ENCODE data around the gene SEC14L2. TPM values are rescaled to one million over a fixed set of nuclear protein-coding genes. Genes with fewer than 3 reads are reported as not detected.
A peak's percentile ranks its signal among the peaks of the same experiment; 100 is the strongest.

The SEC14L2 gene
- total RNA-seq, 1 experiment from 2014 or later: 3.9 TPM

GRCh38 chr22:30385942-30386341 is 10.9 kb upstream of the SEC14L2 start:
- POLR2A ChIA-PET: interaction anchor here (0.5 to 1.4 kb wide), 2 partner anchors 56 to 60 kb away, joined by 3 to 5 read pairs; partner anchors contain the start of gene TBC1D10A
- CTCF ChIA-PET: interaction anchor here (0.8 to 8.0 kb wide), 8 partner anchors 11 to 381 kb away, joined by 3 to 109 read pairs (median 4); partner anchors contain the start of genes CASTOR1, MTFP1 and SEC14L2
- no peak for DNase-seq (ENCODE audit: low spot score)
- no peak for ATAC-seq
- peaks cover 7% of the 10 kb centered on the region for H3K4me1 Mint-ChIP-seq
- peak overlapping the region; percentile 70; the same call in 1 of the 2 replicates for H3K27ac Mint-ChIP-seq
- H3K36me3 Mint-ChIP-seq: peaks cover 8% of the 10 kb centered on the region
- TF ChIP-seq ZNF512 (CRISPR knock-in tag; IDR thresholded peaks at IDR 0.05; ENCODE audit: borderline replicate concordance) (no peak), ATF1 (CRISPR knock-in tag; IDR thresholded peaks at IDR 0.05) (no peak), ZNF317 (CRISPR knock-in tag; IDR thresholded peaks at IDR 0.05; ENCODE audit: borderline replicate concordance, low read depth) (no peak), FOXJ3 (CRISPR knock-in tag; IDR thresholded peaks at IDR 0.05; ENCODE audit: borderline replicate concordance) (no peak), ZBTB21 (CRISPR knock-in tag; IDR thresholded peaks at IDR 0.05; ENCODE audit: borderline replicate concordance) (no peak)
- peaks cover 7% of the 10 kb centered on the region for H3K9me3 Mint-ChIP-seq
- H3K4me3 Mint-ChIP-seq: peak overlapping the region; percentile 79
- peaks cover 9% of the 10 kb centered on the region; the same call in 1 of the 2 replicates for H3K27me3 Mint-ChIP-seq (ENCODE audit: low read depth)

- Mint-ChIP-seq H3K36me3 (peaks cover 9% of the 10 kb centered on the region), H3K4me3 (peak overlapping the region; percentile 79), H3K27ac (no peak overlapping the region), H3K9me3 (peaks cover 14% of the 10 kb centered on the region), H3K27me3 (ENCODE audit: low read depth) (peaks cover 11% of the 10 kb centered on the region), H3K4me1 (peaks cover 12% of the 10 kb centered on the region)
- DNase-seq (ENCODE audit: low spot score): no peak
- ATAC-seq: no peak
- TF ChIP-seq ZNF671 (CRISPR knock-in tag; IDR thresholded peaks at IDR 0.05): no peak
- no peak for TF ChIP-seq USF2 (CRISPR knock-in tag; IDR thresholded peaks at IDR 0.05)
- TF ChIP-seq, protein P1, sequence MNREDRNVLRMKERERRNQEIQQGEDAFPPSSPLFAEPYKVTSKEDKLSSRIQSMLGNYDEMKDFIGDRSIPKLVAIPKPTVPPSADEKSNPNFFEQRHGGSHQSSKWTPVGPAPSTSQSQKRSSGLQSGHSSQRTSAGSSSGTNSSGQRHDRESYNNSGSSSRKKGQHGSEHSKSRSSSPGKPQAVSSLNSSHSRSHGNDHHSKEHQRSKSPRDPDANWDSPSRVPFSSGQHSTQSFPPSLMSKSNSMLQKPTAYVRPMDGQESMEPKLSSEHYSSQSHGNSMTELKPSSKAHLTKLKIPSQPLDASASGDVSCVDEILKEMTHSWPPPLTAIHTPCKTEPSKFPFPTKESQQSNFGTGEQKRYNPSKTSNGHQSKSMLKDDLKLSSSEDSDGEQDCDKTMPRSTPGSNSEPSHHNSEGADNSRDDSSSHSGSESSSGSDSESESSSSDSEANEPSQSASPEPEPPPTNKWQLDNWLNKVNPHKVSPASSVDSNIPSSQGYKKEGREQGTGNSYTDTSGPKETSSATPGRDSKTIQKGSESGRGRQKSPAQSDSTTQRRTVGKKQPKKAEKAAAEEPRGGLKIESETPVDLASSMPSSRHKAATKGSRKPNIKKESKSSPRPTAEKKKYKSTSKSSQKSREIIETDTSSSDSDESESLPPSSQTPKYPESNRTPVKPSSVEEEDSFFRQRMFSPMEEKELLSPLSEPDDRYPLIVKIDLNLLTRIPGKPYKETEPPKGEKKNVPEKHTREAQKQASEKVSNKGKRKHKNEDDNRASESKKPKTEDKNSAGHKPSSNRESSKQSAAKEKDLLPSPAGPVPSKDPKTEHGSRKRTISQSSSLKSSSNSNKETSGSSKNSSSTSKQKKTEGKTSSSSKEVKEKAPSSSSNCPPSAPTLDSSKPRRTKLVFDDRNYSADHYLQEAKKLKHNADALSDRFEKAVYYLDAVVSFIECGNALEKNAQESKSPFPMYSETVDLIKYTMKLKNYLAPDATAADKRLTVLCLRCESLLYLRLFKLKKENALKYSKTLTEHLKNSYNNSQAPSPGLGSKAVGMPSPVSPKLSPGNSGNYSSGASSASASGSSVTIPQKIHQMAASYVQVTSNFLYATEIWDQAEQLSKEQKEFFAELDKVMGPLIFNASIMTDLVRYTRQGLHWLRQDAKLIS (CRISPR knock-in tag; IDR thresholded peaks at IDR 0.05; ENCODE audit: borderline replicate concordance): no peak
- TF ChIP-seq ZNF416 (CRISPR knock-in tag; IDR thresholded peaks at IDR 0.05): no peak
- TF ChIP-seq, protein P2, sequence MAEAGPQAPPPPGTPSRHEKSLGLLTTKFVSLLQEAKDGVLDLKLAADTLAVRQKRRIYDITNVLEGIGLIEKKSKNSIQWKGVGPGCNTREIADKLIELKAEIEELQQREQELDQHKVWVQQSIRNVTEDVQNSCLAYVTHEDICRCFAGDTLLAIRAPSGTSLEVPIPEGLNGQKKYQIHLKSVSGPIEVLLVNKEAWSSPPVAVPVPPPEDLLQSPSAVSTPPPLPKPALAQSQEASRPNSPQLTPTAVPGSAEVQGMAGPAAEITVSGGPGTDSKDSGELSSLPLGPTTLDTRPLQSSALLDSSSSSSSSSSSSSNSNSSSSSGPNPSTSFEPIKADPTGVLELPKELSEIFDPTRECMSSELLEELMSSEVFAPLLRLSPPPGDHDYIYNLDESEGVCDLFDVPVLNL (CRISPR knock-in tag; IDR thresholded peaks at IDR 0.05; ENCODE audit: borderline replicate concordance, low read depth): no peak
- no peak for TF ChIP-seq JAZF1 (CRISPR knock-in tag; IDR thresholded peaks at IDR 0.05)
- no peak for TF ChIP-seq ZNF425 (CRISPR knock-in tag; conservative IDR thresholded peaks at IDR 0.05)
- TF ChIP-seq JUN (CRISPR knock-in tag; IDR thresholded peaks at IDR 0.05): no peak
- TF ChIP-seq ZBTB43 (CRISPR knock-in tag; IDR thresholded peaks at IDR 0.05): no peak
- no peak for TF ChIP-seq ESRRA (CRISPR knock-in tag; IDR thresholded peaks at IDR 0.05; ENCODE audit: borderline replicate concordance)
- ChIA-PET CTCF (interaction anchor here (1.0 to 8.0 kb wide), 12 partner anchors 11 to 582 kb away, joined by 3 to 109 read pairs (median 8); partner anchors contain the start of genes CASTOR1, CCDC157, MORC2 and SEC14L2), POLR2A (interaction anchor here (1.2 to 1.4 kb wide), 2 partner anchors 37 to 60 kb away, joined by 3 to 11 read pairs; partner anchors contain the start of gene TBC1D10A)
Measured at GRCh38 chr22:30386608-30386959, 10.2 kb upstream of the SEC14L2 start.
